ENCODE results near the gene PARP4. TPM values are rescaled to one million over a fixed set of nuclear protein-coding genes. Genes with fewer than 3 reads are reported as not detected.

The PARP4 gene
- total RNA-seq: 62.8 and 77.6 TPM in 2 replicates

DNA sequence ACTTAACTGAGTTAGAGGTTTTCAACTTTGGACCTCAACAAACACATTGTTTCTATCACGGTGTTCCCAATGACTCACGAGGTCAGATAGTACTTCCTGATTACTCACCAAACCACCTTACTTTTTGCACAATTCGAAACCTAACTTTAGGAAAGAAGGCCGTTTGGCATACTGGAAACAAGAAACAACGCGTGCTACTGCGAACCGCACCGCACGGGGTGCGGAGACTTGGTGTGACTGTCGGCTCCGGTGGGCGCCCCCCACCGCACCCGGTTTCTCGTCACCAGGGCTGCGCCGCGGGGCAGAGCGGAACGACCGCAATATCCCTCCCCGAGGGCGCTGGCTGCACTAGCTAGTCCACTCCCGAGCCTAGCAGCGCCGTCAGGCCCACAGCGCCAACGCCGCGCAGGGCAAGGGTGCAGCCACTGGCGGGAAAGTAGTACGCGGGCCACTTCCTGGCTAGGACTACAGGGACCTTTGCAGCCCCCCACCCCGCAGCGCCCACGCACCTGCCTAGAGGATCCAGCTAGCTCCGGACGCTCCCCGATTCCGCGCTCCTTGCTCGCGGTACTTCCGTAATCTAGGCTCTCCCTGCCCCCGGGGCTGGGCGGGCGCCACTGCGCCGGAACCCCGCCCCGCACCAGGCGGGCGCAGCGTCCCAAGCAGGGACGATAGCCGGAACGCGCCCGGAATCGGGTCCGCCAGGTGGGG is at the start of gene PARP4:
Gene PARP4 (minus strand): TSS at position 582 of the 711 bp plus-strand sequence. CDS start 9,002 bp downstream, outside the sequence.

Other genes starting within 250 kb of the PARP4 start
- gene C1QTNF9, start 203.2 kb downstream of the PARP4 start, total RNA-seq: not detected in 2 replicates
- gene ATP12A, start 167.6 kb upstream of the PARP4 start, total RNA-seq: not detected in 2 replicates